ENCODE measurements around the gene MACROD2. TPM values are rescaled to one million over a fixed set of nuclear protein-coding genes. Genes with fewer than 3 reads are reported as not detected.

Gene MACROD2
- total and polyA plus RNA-seq, 2 of the 4 experiments (the other 2 are of a cell fraction), result not detected

- in situ Hi-C loops (cut with MboI; ENCODE audit: low sequenced_read_pairs) (no loop called here), dilution Hi-C loops (cut with HindIII; ENCODE audit: low sequenced_read_pairs, unreplicated experiment) (no loop called here), intact Hi-C loops (cut with micrococcal nuclease) (no loop called here)
- no peak overlapping the region for H4K5ac ChIP-seq (ENCODE audit: low read depth, low read length)
- BruUV-seq (replicated peaks), result no TSS peak
- no peak overlapping the region for H2BK15ac ChIP-seq (ENCODE audit: low read depth, low read length)
- H3K27me3 ChIP-seq (ENCODE audit: control insufficient read depth, insufficient read depth, low read length), result no peaks in the 10 kb centered on the region
- H2AK9ac ChIP-seq (replicated peaks; ENCODE audit: low read depth, low read length, poor library complexity), result no peak overlapping the region
- H3K27ac ChIP-seq (ENCODE audit: insufficient read depth, low read length), result no peak overlapping the region
- no peak overlapping the region for H3K18ac ChIP-seq (ENCODE audit: low read depth, low read length)
- H4K20me1 ChIP-seq (ENCODE audit: insufficient read depth, low read length), result no peaks in the 10 kb centered on the region
- H3K4ac ChIP-seq (ENCODE audit: low read depth, low read length), result no peak overlapping the region
- no peaks in the 10 kb centered on the region for H3K79me1 ChIP-seq (ENCODE audit: low read depth in 1 of 2, low read length in 2 of 2)
- peak; percentile 49; the same call in 1 of the 2 replicates for ATAC-seq (ENCODE audit: low read depth)
- H3K4me1 ChIP-seq (ENCODE audit: control insufficient read depth, insufficient read depth, low read length), result no peaks in the 10 kb centered on the region
- no peak overlapping the region for H3K9ac ChIP-seq (ENCODE audit: low read depth, low read length)
- no peak overlapping the region for H3K4me2 ChIP-seq (ENCODE audit: low read depth, low read length)
- ChIA-PET CTCF (no interaction called here), POLR2A (ENCODE audit: unreplicated experiment) (no interaction called here)
- H2AFZ ChIP-seq (replicated peaks; ENCODE audit: low read length, poor library complexity), result no peak overlapping the region
- H2BK120ac ChIP-seq (ENCODE audit: low read depth, low read length), result no peak overlapping the region
- no peak for DNase-seq
- H3K23ac ChIP-seq (ENCODE audit: low read depth, low read length), result no peak overlapping the region
- no peak overlapping the region for H3K56ac ChIP-seq (ENCODE audit: extremely low read depth, insufficient read depth, low read length)
- no peak overlapping the region for H2BK5ac ChIP-seq (ENCODE audit: low read depth, low read length, poor library complexity, severe bottlenecking)
- TF ChIP-seq CHD1 (IDR thresholded peaks at IDR 0.05; ENCODE audit: low read depth, low read length) (no peak), MAZ (IDR thresholded peaks at IDR 0.05; ENCODE audit: borderline replicate concordance, low read depth, low read length) (no peak), RCOR1 (IDR thresholded peaks at IDR 0.05; ENCODE audit: insufficient replicate concordance, low read length) (no peak), MXI1 (IDR thresholded peaks at IDR 0.05; ENCODE audit: borderline replicate concordance, low read depth, low read length) (no peak), CTCF (conservative IDR thresholded peaks at IDR 0.05; ENCODE audit: low read depth, low read length) (no peak), CEBPB (IDR thresholded peaks at IDR 0.05; ENCODE audit: low read depth, low read length) (no peak)
- no peaks in the 10 kb centered on the region for H3K9me1 ChIP-seq (ENCODE audit: insufficient read depth, low read length)
- H4K8ac ChIP-seq (ENCODE audit: low read depth in 2 of 2, low read length in 2 of 2), result no peak overlapping the region
- no peak overlapping the region for H3K4me3 ChIP-seq (ENCODE audit: insufficient read depth, low read depth, low read length)
- H3K36me3 ChIP-seq (ENCODE audit: control insufficient read depth, insufficient read depth, low read length), result no peaks in the 10 kb centered on the region
- H2AK5ac ChIP-seq (ENCODE audit: low read depth, low read length), result no peak overlapping the region
- no peak overlapping the region for H3K14ac ChIP-seq (replicated peaks; ENCODE audit: low read depth, low read length)
- no peaks in the 10 kb centered on the region for H3K9me3 ChIP-seq (ENCODE audit: control insufficient read depth, insufficient read depth, low read length)
- H4K91ac ChIP-seq (ENCODE audit: insufficient read depth, low read depth, low read length), result no peak overlapping the region
- H2BK20ac ChIP-seq (ENCODE audit: low read depth, low read length), result no peak overlapping the region
Observed at GRCh38 chr20:14597206-14597715, 601.9 kb downstream of the MACROD2 start.

All from IMR-90 (cell line).